HG03039 (cell line): ENCODE data around the gene HARBI1.
"Not testable (repeated sequence)": the region's sequence is repeated elsewhere in the genome, so short reads cannot be mapped to it uniquely, and the experiment has no call there.

Experiments
- ATAC-seq: cut with Tn5 transposase; IDR thresholded peaks from one replicate; pipeline ENCODE4 v1.9.1; 2021; ENCODE audit warnings: mild to moderate bottlenecking, moderate library complexity; ENCODE audit not compliant: unreplicated experiment

The HARBI1 gene

DNA sequence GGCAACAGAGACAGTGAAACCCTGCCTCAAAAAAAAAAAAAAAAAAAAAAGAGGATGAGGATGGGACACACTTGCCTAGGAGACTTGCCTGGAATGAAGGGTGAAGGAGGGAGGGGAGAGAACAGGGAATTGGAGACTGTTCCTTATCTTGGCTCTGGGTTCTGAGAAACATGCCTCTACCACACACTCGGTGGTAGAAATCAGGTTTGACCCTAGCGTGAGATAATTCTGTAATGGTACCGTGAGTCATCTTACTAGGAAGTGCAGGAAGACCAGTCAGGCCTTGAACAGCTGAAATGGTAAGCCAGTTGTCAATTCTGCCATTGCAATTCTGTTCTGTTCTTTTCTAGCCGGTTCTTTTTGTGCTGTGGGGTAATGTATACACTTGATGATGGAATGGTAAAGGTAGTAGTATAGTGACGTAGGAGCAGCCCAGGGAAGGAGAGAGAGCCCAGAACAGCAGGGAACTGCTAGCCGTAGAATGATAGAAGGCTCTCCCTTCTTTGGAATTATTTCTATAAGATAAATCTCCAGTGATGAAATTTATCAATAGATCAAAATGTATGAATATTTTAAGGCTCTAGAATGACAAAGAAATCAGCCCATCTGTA, 19.3 kb downstream of the HARBI1 start:
- ATAC-seq: no peak

DNA sequence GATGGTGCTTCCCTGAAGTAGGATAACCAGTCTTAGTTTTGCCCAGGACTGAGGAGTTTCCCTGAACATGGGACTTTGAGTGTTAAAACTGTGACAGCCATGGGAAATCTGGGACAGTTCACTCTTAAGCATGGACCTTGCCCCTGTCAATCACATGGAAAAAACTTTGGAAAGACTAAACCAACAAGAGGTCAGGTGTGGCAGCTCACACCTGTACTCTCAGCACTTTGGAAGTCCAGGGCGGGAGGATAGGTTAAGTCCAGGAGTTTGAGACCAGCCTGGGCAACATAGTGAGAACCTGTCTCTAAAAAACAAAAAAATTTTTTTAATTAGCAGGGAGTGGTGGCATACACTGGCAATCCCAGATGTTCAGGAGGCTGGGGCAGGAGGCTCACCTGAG, 19.9 kb downstream of the HARBI1 start:
- no peak for ATAC-seq

DNA sequence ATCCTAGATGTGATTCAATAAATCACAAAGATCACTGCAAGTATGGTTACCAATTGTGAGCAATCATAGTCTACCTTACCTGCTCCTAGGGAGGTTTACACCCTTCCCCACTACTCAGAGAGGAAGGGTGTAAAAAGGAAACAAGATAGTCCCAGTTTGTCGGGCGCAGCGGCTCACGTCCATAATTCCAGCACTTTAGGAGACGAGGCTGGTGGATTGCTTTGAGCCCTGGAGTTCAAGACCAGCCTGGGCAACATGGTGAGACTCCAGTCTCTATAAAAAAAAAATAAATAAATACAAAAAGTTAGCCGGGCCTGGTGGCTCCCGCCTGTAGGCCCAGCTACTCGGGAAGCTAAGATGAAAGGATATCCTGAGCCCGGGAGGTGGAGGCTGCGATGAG, 22.2 kb downstream of the HARBI1 start:
- no peak for ATAC-seq

DNA sequence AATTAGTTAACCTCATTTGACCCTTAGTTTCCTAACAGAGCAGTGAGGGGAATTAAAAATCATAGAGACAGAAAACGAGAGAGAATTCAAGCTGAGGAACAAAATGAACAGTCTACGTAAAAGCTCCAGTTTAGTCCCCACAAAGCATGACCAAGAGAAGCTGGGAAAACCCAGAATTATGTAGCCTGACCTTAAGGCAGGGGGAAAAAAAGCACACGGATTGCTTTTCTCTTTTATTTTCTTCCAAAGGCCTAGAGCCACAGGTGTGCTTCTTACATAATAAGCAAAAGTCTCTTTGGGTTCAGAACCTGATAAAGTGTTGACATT, 22.7 kb downstream of the HARBI1 start:
- ATAC-seq: no peak

DNA sequence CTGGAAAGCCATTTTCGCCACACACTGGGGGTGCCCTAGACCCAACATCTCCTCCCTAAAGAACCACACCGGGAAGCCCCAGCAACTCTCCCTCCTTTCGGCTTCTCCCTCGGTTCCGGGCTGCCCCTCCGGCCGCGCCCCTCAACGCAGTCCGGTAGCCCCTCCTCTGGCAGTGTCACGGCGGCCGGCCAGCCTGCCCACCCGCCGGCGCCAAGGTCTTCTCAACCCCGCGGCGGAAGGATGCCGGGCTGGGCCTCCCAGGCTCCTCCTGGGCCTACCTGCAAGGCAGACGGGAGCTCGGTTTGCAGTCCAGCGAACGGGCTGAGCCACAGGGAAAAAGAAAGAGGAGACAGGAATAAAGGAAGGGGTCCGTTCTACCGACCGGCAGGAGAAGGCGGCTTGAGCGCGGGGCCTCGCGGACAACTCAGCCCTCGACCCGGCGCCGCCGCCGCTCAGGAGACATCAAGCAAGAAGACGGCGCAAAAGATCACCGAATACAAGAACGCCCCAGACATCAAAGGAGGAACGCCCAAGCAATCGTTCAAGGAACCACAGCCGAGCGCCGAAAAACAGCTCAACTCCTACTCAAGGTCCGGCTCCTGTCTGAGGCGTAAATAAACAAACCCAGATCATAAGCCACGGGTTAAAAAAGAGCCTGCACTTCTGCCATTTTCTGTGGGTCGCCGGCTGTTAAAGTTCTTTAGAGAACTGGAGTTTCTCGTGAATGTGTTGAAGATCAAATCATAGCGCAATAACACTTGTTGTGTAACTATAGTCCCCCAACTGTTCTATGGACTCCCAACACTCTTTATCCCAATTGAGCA, 23.3 kb downstream of the HARBI1 start, which contains the start of gene AMBRA1:
Gene AMBRA1, minus strand, starts transcription at position 474 of the 824 bp plus-strand sequence. CDS start 45,643 bp downstream, outside the sequence.
- peak; percentile 75 for ATAC-seq

DNA sequence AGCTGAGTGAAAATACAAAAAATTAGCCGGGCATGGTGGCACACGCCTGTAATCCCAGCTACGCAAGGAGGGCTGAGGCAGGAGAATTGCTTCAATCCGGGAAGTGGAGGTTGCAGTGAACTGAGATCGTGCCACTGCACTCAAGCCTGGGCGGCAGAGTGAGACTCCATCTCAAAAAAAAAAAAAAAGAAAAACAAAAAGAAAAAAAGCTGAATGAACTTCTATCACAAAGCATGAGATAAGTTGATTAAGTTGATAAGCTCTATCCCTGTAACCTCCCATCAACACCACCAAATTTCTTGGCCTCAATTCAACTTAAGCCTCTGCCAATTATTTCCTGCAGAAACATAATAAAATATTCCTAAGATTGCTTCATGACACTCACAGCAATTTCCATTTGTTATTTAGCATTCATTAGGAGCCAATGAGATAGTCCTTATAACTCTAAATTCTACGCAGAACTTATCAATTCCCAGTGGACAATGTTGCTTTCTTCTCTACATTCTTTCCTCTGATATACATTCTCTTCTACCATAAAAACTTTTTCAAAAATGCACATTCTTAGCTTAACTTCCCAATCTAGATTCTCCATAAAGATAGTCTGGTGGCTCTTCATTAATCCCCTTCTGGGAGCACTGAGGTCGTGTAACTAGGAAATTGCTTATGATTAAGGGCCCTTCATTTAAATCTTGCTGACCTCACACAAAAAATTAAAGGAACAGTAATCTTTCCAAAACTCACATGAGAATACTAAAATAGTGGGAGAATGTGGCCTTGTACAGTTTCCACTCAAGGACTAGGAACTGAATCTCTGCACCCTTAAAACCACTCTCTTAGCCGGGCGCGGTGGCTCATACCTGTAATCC, 26.1 kb downstream of the HARBI1 start:
- no peak for ATAC-seq

DNA sequence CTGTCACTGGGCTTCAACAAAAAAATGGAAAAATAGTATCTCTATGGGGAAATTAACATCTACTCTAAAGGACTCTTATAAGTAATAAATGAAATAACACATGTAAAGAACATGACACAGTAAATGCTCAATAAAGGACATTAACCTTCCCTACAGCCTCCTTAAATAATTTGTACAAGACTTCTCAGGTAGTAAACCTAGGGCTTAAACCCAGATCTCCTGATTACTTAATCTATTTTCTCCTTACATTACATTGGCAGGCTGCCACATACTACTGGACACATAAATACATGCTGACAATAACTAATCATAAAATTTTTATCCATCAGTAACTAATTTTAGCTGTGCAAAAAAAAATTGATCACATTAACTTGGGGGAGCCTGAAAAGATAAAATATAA, 28.1 kb downstream of the HARBI1 start:
- ATAC-seq: no peak

DNA sequence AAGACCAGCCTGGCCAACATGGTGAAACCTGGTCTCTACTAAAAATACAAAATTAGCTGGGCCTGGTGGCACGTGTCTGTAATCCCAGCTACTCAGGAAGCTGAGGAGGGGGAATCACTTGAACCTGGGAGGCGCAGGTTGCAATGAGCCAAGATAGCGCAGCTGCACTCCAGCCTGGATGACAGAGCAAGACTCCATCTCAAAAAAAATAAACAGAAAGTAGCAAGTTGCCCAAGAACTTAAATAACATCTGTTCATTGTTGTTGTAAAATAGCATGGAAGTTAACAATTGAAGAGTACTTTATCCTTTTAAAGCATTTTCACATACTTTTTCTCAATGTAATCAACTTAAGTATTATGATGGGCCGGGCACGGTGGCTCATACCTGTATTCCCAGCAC, 28.9 kb downstream of the HARBI1 start:
- ATAC-seq: no peak

DNA sequence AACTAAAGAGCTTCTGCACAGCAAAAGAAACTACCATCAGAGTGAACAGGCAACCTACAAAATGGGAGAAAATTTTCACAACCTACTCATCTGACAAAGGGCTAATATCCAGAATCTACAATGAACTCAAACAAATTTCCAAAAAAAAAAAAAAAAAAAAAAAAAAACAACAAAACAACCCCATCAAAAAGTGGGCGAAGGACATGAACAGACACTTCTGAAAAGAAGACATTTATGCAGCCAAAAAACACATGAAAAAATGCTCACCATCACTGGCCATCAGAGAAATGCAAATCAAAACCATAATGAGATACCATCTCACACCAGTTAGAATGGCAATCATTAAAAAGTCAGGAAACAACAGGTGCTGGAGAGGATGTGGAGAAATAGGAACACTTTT, 33.5 kb downstream of the HARBI1 start:
- not testable (repeated sequence) for ATAC-seq

DNA sequence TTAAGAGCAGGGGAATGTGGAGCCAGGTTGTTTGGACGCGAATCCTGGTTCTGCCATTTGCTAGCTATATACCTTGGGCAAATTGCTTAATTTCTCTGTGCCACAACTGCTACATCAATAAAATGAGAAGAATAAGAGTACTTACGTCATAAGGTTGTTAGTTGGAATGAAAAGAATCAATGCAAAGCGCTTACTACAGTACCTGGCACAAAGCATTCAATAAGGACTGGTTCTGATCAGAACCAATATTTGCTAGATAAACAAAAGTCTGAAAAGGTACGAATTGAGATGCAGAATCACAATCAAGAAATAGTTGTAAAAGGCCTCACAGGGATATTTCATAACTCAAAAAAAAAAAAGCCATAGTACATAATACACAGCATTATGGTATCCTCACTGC, 34.4 kb downstream of the HARBI1 start:
- no peak for ATAC-seq

DNA sequence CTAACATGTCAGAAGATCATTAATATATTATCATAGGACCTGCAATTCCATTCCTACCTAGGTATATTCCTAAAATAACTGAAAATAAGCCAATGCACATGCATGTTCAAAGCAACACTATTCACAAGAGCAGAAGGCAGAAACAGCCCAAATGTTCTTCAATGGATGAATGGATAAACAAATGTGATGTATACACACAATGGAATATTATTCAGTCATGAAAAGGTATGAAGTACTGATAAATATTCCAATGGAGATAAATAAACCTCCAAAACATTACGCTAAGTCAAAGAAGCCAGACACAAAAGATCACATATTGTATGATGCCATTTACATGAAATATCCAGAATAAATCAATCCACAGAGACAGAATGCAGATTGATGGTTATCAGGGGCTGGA, 40.0 kb downstream of the HARBI1 start:
- no peak for ATAC-seq

DNA sequence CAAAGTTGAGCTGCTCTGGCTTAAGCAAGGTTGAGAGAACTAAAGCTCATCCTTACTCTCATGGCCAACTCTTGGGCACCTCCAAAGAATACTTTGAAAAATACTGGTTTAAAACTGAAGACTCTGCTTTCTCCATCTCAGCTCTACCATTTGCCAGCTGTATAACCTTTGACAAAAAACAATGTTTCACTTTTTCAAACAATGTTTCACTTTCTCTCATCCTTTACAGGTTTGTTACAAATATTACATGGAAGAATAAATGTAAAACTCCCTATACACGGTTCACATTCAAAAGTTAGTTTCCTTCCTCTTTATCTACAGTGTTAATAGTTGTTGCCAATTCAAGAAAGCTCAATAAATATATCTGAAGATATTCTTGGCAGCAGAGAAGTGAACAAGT, 42.4 kb downstream of the HARBI1 start:
- ATAC-seq: no peak

DNA sequence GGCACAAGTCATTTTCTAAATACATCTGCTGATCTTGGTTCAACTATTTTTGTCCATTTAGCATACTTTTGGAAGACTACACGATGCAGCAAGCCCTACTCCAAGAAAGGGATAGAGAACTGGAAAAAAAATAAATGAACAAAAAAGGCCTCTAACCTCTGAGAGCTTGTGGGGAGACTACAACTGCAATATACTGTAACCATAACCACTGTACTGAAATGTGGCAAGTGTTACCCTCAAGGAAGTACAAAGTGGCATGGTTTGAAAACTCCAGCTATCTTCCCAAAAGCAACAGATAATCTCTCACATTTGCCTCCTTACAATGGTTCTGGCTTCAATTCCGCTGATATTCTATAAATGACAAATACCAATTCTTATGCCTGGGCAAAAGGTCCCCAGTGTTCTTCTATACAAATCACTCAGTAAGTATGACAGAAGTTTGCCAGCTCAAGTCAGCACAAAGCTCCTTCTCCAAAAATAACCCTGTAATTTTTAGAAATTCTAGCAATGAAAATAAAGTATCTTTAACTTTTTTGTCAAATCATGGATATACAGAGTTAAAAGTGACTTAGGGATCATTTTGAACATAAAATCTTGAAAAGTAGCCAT, 46.1 kb downstream of the HARBI1 start:
- no peak for ATAC-seq

DNA sequence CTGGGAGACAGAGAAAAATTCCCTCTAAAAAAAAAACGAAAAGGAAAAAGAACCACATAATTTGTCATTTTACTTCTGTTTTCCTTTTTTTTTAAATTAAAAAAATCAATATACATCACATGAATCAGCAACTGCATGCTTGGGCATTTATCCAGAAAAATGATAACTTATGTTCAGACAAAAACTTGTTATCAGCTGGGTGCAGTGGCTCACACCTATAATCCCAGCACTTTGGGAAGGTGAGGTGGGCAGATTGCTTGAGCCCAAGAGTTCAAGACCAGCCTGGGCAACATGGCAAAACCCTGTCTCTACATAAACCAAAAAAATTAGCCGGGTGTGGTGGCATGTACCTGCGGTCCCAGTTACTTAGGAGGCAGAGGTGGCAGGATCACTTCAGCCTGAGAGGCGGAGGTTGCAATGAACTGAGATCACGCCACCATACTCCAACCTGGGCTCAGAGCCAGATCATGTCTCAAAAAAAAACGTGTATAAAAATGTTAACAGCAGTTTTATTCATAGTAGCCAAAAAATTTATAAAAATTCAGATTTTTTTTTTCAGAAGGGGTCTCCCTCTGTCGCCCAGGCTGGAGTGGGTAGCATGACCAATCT, 51.7 kb downstream of the HARBI1 start:
- no peak for ATAC-seq

DNA sequence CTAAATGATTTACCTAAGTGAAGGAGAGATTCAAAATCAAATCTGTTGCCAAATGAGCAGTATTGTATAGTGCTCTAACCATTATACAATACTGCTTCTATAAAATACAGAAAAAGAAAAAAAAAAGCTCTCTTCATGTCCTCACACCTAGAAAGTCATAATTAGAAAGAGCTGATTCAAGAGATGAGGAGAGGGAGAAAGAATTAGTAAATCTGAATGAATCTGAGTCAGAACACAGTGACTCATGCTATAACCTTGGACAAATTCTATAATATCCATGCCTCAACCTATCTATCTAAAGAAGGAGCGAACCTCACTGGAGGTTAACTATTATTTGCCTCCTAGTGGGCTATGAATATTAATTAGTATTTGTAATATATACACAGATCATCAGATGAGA, 52.6 kb downstream of the HARBI1 start:
- no peak for ATAC-seq

DNA sequence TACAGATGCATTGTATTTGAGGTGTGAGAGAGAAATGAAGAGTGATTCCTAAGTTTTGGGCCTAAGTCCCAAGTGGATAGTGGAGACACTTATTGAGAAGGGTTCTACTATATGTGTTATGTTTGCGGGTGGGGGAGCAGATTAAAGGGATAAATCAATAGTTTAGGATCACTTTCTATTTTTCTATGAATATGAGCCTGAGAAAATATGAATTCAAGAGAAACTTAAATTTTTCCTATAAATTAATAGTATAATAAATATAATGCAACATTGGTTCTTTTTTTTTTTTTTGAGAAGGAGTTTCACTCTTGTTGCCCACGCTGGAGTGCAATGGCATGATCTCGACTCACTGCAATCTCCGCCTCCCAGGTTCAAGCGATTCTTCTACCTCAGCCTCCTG, 54.5 kb downstream of the HARBI1 start:
- ATAC-seq: no peak

DNA sequence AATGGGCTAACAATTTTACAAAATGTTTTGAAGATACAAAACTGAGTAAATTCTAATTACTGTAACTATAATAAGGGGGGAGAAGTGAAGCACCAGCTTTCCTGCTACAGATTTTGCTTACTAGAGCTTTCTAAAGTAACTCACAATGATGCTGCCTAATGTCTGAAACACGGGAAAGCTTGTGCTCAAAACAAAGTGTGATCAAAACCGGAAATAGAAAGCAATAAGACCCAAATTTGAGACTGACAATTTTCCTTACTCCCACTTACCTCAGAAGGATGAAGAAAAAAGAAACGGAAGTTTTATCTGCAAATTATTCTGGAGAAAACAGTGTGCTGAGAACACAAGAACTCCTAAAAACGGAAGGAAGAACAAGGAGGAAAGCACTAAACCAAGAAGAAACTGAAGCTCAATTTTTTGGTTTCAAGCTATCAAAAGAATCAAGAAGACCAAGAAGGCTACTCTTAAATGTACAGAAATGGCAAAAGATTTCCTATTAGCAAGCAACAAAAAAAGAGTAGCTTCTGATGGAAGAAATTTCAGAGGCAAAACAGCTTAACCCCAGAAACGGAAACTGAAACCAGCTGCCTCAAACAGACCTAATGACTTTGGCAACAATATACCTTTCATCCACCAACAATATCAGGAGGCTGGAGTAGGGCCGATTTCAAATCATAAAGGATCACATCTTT, 56.6 kb downstream of the HARBI1 start:
- ATAC-seq: no peak

DNA sequence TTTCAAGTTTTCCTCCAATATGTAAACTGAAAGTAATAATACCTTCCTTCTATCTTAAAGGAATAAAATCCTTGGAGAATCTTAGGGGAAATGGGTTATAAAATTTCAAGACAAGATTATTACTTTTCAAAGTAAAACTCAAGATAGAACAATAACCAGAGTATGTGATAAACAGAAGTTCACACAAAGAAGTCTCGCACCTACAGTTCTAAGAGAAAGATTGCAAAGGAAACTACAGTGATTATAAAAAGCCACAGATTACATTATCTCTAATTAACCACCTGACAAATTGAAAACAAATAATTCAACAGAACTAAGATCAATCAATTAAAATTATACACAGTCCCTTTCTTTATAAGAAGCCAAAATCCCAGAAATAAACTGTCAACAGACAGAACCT, 57.2 kb downstream of the HARBI1 start:
- ATAC-seq: no peak

DNA sequence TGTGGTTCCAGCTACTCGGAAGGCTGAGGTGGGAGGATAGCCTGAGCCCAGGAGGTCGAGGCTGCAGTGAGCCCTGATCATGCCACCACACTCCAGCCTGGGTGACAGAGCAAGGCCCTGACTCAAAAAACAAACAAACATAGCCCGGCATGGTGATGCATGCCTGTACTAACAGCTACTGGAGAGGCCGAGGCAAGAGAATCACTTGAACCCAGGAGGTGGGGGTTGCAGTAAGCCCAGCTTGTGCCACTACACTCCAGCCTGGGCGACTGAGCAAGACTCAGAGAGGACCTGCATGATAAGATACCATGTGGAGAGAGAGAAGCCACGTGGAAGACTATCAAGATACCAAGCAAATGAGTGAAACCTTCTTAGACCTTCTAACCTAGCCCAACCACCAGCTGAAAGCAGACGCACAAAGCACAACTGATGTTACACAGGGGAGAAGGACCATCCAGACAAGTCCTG, 59.3 kb downstream of the HARBI1 start:
- ATAC-seq: no peak
